HG03457 (cell line): ENCODE data around the gene F5.
"Not testable (repeated sequence)": the region's sequence is repeated elsewhere in the genome, so short reads cannot be mapped to it uniquely, and the experiment has no call there.

Source experiments
- ATAC-seq: cut with Tn5 transposase; IDR thresholded peaks from one replicate; pipeline ENCODE4 v1.9.1; 2021; ENCODE audit warnings: moderate number of reproducible peaks; ENCODE audit not compliant: unreplicated experiment

Gene F5

GRCh38 chr1:169546087-169546995, 39.9 kb downstream of the F5 start:
- no peak for ATAC-seq

DNA sequence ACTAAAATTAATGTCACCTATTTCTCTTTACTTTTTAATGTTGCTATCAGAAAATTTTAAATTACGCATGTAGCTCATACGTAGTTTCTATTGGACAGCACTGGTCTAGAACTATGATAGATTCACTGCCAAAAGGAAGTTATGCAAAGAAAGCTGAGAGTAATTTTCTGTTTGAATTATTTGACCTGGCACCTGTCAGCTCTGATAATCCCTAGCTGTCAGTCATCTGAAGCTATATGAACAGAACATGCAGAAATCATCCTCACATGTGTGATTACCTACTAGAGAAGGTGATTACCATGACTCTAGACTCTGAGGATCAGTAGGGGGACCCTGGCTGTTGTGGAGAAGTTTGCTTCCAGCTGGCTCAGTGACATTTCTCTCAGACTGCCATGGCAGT, 40.8 kb downstream of the F5 start:
- ATAC-seq = no peak

DNA sequence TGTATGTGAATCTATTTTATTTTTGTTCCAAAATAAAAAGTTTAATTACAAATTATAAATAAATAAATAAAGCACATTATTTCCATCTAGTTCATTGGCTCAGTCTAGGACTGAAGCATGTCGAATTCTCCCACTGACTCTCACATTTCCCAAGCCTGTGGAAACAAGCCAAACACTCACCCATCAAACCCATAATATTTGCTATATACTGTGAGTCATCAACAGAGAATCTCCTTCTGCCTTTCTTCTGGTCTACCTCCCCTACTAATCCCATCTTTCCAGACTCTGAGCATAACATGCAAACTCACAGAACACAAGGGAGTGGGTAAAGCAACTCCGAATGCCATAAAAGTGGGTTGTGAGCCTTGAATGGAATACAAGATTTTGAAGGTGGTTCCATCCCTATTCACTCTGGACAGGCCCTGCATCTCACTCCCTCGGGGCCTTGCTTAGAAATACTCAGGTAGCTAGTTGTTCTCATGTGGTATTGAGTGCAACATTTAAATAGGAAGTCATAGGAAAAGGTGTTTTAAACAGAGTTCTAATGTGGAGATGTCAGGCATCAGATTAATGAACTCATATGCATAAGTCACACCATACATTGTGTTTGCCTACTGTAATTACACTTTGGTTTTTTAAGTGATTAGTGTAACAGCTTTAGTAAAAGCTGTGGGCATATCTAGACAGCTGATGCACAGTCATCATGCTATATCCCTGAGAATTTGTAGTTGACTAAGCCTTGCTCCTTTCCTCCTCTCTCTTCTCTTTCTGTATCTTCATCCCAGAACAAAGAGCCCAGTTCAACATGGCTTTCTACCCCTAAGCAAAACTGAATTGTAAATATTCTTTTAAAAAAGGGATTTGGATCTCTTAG, 47.0 kb downstream of the F5 start:
- ATAC-seq = no peak

- ATAC-seq = no peak
Measured at GRCh38 chr1:169534653-169535052, 51.6 kb downstream of the F5 start.

- ATAC-seq = not testable (repeated sequence)
Measured at GRCh38 chr1:169533528-169534190, 52.6 kb downstream of the F5 start.

- no peak for ATAC-seq
Measured at GRCh38 chr1:169530448-169530847, 55.8 kb downstream of the F5 start.

- no peak for ATAC-seq
Measured at GRCh38 chr1:169529068-169529642, 57.1 kb downstream of the F5 start.

DNA sequence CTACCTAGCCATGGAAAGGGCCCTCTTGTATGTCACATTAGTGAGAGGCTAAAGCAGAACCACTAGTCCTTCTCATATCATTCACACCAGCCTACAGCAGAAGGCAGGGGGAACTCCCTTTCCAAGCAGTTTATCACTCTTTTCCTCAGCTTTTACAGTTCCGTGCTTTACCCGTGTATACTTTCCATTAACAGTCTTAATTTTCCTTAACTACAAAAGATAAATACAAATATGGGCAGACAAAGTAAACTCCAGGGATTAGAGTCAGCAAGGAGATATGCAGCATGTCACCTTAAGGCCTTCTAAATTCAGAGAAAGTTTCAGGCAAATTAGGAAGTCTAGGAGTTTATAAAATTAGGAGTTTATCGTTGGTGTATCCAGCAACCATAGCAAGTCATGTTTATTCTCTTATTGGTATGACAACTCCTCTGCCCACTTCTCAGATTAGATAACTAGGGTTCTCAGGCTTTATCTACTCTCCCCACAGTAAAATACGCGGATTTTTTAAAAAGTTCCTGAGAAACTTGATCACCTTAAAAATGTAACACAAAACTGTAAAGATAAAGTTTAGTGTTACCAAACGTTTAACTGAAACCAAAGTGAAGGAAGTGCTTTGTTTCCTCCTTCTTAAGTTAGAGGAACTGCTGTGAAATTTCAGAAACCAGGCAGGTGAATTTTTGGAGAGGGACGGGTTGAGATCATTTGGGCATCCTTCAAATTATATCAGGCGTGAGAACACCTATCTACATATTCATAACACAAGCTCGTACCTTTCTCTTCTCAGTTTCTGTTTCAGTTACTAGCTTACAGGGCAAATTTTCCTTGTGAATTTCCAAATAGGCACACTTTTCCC, 57.8 kb downstream of the F5 start:
- no peak for ATAC-seq

GRCh38 chr1:169527451-169528214, 58.6 kb downstream of the F5 start:
- ATAC-seq = no peak

DNA sequence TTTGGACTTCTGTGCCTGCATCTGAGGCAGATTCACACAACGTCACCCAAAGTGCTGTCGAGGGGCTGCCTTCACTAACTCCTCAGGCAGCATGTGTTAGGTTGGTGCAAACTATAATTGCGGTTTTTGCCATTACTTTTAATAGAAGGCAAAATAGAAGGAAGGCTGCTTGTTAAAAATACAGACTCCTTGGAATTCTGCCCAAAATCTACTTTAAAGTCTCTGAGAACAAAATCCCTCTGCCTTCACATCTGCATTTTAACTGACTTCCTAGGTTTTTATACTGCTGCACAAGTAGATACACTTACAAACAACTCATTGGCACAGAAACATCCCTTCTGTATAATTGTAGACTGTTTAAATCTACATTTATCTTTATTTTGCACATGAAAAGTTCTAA, 59.3 kb downstream of the F5 start:
- no peak for ATAC-seq

DNA sequence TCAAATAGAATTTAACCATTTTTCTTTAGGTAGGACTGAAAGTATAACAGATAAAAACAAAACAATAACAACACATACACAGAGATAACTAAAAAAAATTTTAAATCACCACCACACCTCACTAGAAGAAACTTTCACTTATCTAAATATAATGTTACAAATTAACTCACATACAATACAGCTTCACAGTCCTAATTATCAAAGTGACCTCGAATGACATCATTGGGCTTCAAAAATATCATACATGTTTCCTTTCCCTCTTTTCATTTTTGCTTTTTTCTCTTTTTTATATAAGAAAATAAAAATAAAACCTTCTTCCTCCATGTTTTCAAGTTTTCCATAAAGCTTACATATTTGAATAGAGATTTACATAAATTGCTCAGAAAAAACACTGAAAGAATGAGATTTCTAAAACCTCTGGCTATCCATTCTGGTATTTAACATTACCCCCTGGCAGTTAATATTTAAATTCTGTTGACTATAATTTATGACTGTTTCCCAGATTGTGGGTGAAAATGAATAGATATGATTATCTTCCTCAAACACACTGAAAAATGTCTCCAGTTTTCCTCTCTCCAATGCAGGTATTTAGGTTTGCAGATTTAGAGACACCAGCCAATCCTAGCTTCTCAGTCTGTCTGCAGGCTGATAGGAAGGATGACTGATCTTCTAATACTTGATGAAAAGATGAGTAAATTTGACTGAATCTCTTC, 60.0 kb downstream of the F5 start:
- no peak for ATAC-seq

DNA sequence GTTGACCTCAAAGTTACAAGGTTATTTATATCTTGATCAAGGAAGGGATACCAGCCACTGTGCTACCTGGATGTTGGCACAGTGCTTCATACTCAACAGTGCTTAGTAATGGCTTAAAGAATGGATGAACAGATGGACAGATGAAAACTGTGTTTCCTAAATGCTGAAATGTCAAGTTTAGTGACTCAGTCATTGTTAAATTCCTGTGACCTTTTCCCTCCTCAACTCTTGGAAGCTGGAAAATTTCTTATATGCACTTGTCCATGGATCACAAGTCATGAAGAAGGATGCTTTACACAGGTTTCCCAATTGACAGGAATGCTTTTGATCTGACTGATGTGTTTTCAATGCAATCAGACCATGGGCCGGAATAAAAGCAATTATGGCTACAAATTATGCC, 60.9 kb downstream of the F5 start:
- no peak for ATAC-seq

DNA sequence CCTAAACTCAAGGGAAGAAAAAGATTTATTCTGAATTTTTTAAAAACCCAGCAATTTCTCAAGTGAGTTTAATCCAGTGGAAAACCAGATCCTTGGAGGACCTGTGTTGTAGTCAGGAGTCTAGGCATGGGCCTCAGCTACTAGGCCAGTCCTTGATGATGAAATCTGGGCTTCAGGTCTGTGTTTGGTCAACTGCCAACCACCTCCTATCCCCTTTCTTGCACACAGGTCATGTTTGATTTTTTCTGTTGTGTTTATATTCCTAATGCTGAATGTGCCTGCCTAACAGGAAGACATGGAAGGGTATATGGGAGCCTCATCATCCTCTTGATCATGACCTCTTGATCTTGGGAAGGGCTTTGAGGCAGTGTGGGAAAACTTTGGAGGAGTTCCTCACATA, 62.4 kb downstream of the F5 start:
- ATAC-seq = no peak

- no peak for ATAC-seq
Measured at GRCh38 chr1:169521226-169521625, 65.1 kb downstream of the F5 start.

DNA sequence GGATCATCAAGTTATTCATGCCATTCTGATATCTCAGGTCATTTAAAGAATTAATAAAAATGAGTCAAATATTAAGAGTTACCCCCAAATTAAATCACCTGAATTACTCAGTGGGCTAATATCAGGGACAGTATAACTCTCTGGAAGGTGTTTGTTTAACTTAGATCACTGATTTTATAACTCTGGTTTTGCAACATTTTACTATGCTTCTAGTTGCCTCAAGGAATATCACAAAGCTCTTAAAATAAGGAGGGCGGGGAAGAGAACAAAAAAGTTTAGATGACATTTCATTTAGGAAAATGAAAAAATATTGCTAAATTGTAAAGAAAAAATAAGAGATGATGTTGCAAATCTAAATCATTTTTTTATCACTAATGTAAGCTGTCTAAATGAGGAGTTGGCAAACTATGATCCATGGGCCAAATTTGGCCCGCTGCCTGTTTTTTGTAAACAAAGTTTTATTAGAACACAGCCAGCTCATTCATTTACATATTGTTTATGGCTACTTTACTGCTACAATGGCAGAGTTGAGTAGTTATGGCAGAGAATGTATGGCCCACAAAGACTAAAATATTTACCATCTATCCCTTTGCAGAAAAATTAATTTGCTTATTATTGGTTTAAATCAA, 68.6 kb downstream of the F5 start:
- ATAC-seq = no peak

DNA sequence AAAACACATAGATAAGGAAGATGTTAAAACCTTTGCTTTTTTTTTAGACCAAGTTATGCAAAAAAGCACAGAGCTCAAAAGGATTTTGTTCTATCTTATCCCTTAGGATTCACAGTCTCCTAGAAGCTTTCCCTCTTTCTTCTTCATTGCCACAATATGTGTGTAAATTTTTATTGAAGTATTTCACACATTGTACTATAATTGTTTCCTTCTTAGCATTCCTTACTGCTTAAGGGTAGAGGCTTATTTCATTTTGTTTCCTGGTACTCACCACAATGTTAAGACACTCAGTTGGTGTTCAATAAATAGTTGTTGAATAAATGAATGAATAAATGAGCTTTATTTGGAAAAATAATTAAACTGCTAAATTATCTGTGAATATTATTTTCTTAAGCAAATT, 70.6 kb downstream of the F5 start:
- no peak for ATAC-seq

- ATAC-seq = no peak
Measured at GRCh38 chr1:169514566-169515270, 71.6 kb downstream of the F5 start.

DNA sequence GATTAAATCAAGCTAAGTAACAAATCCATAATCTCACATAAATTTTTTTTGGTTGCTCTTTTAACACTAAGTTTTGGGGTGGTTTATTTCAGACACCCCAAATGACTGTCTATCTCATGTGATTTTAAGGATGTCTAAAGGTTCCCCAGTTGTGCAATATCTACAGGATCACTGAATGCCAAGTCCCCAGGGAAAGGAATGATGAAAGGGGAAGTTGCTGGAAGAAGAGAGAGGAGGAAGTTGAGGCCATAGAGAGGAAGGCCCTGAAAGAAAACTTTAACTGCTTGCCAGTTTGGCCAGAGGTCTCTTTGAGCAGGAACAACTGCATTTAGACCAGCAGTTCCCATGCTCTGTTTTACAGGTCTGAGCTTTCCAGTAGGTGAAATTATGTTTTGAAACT, 73.1 kb downstream of the F5 start:
- no peak for ATAC-seq
